Neuronal stem cell (in vitro differentiated cells): ENCODE data around the gene ABCB9.
A peak's percentile ranks its signal among the peaks of the same experiment; 100 is the strongest.

ENCODE experiments used
- DNase-seq: peaks from one replicate; pipeline ENCODE4 v3.0.0-alpha.2; 2013; ENCODE audit warnings: low spot score
- H2AFZ ChIP-seq: one replicate; pipeline ENCODE4 v1.6.1; 2013; ENCODE audit warnings: mild to moderate bottlenecking, low read length, inconsistent platforms
- H2AK5ac ChIP-seq: 2 replicates; pipeline ENCODE4 v1.6.1; 2013; ENCODE audit warnings: low read depth, mild to moderate bottlenecking, inconsistent platforms, low read length, moderate library complexity, mixed read lengths
- H2BK120ac ChIP-seq: 2 replicates; pipeline ENCODE4 v1.6.1; 2013; ENCODE audit warnings: low read depth, mild to moderate bottlenecking, inconsistent platforms, low read length, moderate library complexity, mixed read lengths
- H2BK12ac ChIP-seq: one replicate; pipeline ENCODE4 v1.6.1; 2013; ENCODE audit warnings: low read length, inconsistent platforms
- H2BK15ac ChIP-seq: 2 replicates; pipeline ENCODE4 v1.6.1; 2013; ENCODE audit warnings: mild to moderate bottlenecking, low read length, inconsistent platforms, mixed read lengths
- H2BK5ac ChIP-seq: one replicate; pipeline ENCODE4 v1.6.1; 2013; ENCODE audit warnings: inconsistent platforms, mild to moderate bottlenecking, low read length, moderate library complexity
- H3K14ac ChIP-seq: one replicate; pipeline ENCODE4 v1.6.1; 2013; ENCODE audit warnings: low read length, inconsistent platforms
- H3K18ac ChIP-seq: 2 replicates; pipeline ENCODE4 v1.6.1; 2013; ENCODE audit warnings: low read length, inconsistent platforms
- H3K23ac ChIP-seq: 2 replicates; pipeline ENCODE4 v1.6.1; 2013; ENCODE audit warnings: low read depth, mild to moderate bottlenecking, mixed read lengths, low read length, inconsistent platforms; ENCODE audit not compliant: poor library complexity
- H3K27ac ChIP-seq: replicated peaks from 3 replicates; pipeline ENCODE4 v1.5.1; 2013; ENCODE audit warnings: low read length, inconsistent platforms
- H3K27me3 ChIP-seq, 3 experiments: 2 replicates each; pipeline ENCODE4 v1.6.1; 2013; ENCODE audit warnings: low read length in 3 of 3, mild to moderate bottlenecking in 2 of 3, inconsistent platforms in 1 of 3, low read depth in 1 of 3, mixed read lengths in 1 of 3, moderate library complexity in 1 of 3; ENCODE audit not compliant: control insufficient read depth in 3 of 3, insufficient read depth in 3 of 3
- H3K36me3 ChIP-seq, 2 donors: replicated peaks in 1 of 2; 2 replicates each; pipeline ENCODE4 v1.6.1; 2013; ENCODE audit warnings: low read length in 2 of 2; ENCODE audit not compliant: control insufficient read depth in 2 of 2, insufficient read depth in 2 of 2
- H3K4ac ChIP-seq: 2 replicates; pipeline ENCODE4 v1.6.1; 2013; ENCODE audit warnings: inconsistent platforms, mild to moderate bottlenecking, low read length, moderate library complexity
- H3K4me1 ChIP-seq, 2 donors: 1 replicate in 1 of 2; 2 replicates in 1 of 2; pipeline ENCODE4 v1.6.1; 2013; ENCODE audit warnings: low read length in 2 of 2, low read depth in 1 of 2; ENCODE audit not compliant: control insufficient read depth in 2 of 2, insufficient read depth in 1 of 2
- H3K4me2 ChIP-seq: one replicate; pipeline ENCODE4 v1.6.1; 2013; ENCODE audit warnings: mild to moderate bottlenecking, low read length, inconsistent platforms; ENCODE audit not compliant: insufficient read depth, poor library complexity, severe bottlenecking
- H3K4me3 ChIP-seq, 2 donors: 2 replicates each; pipeline ENCODE4 v1.5.1; 2013; ENCODE audit warnings: low read length in 2 of 2, mild to moderate bottlenecking in 2 of 2, inconsistent platforms in 1 of 2, moderate library complexity in 1 of 2
- H3K79me1 ChIP-seq: one replicate; pipeline ENCODE4 v1.6.1; 2013; ENCODE audit warnings: low read depth, mild to moderate bottlenecking, inconsistent platforms, low read length, moderate library complexity
- H3K9ac ChIP-seq: one replicate; pipeline ENCODE4 v1.6.1; 2013; ENCODE audit warnings: mild to moderate bottlenecking, low read depth, low read length, inconsistent platforms; ENCODE audit not compliant: poor library complexity
- H3K9me3 ChIP-seq, 2 donors: replicated peaks in 1 of 2; 2 replicates each; pipeline versions ENCODE3 to v1.6.1; 2013; ENCODE audit warnings: low read length in 2 of 2, mild to moderate bottlenecking in 2 of 2, inconsistent platforms in 1 of 2, low read depth in 1 of 2, mixed read lengths in 1 of 2, moderate library complexity in 1 of 2; ENCODE audit not compliant: control insufficient read depth in 2 of 2, insufficient read depth in 1 of 2
- H4K8ac ChIP-seq: one replicate; pipeline ENCODE4 v1.6.1; 2013; ENCODE audit warnings: low read depth, mild to moderate bottlenecking, inconsistent platforms, low read length, moderate library complexity
- H4K91ac ChIP-seq: one replicate; pipeline ENCODE4 v1.6.1; 2013; ENCODE audit warnings: low read length, low read depth, mild to moderate bottlenecking, inconsistent platforms; ENCODE audit not compliant: poor library complexity
- WGBS, 2 donors: extraction: QIAGEN DNeasy Blood & Tissue Kit; methylation state at CpG; one replicate each; pipeline ENCODE4 v1.1.7; 2013; ENCODE audit warnings: missing lambda C conversion rate in 2 of 2, mixed read lengths in 1 of 2; ENCODE audit not compliant: insufficient read length in 2 of 2, insufficient replicate concordance in 1 of 2; ENCODE audit errors: extremely low coverage in 2 of 2; 5-methylcytosine and 5-hydroxymethylcytosine counted together

The ABCB9 gene

GRCh38 chr12:122948605-122949004 is 17.7 kb downstream of the ABCB9 start:
- no peak overlapping the region for H3K18ac ChIP-seq
- no peaks in the 10 kb centered on the region for H3K27me3 ChIP-seq
- no peak overlapping the region for H3K27ac ChIP-seq
- H2BK12ac ChIP-seq, result no peak overlapping the region
- H4K8ac ChIP-seq, result no peak overlapping the region
- H3K9me3 ChIP-seq, result no peaks in the 10 kb centered on the region
- no peak overlapping the region for H2BK5ac ChIP-seq
- H3K4me3 ChIP-seq, result no peak overlapping the region
- H3K9ac ChIP-seq, result no peak overlapping the region
- no peak overlapping the region for H3K4ac ChIP-seq
- H3K4me2 ChIP-seq, result no peak overlapping the region
- H3K4me1 ChIP-seq, result peaks cover 7% of the 10 kb centered on the region in 2 donors
- H2BK15ac ChIP-seq, result no peak overlapping the region
- peak overlapping the region; percentile 60 for H2AK5ac ChIP-seq
- no peak overlapping the region for H2BK120ac ChIP-seq
- no CpG with 5 or more reads among the region's 14 CpGs for WGBS, 2 donors
- DNase-seq, result no peak
- no peak overlapping the region for H2AFZ ChIP-seq
- no peak overlapping the region for H3K14ac ChIP-seq
- H3K36me3 ChIP-seq, result no peaks in the 10 kb centered on the region
- no peak overlapping the region for H3K23ac ChIP-seq
- no peak overlapping the region for H4K91ac ChIP-seq
- H3K79me1 ChIP-seq, result no peaks in the 10 kb centered on the region

- no CpG with 5 or more reads among the region's 15 CpGs for WGBS, 2 donors
- H3K4me1 ChIP-seq, result peaks cover 7% of the 10 kb centered on the region in 2 donors
- no peak overlapping the region for H3K27ac ChIP-seq
Observed at GRCh38 chr12:122947352-122947792, 18.9 kb downstream of the ABCB9 start.

GRCh38 chr12:122946690-122947341 is 19.4 kb downstream of the ABCB9 start:
- Histone ChIP-seq H3K4me2 (no peak overlapping the region), H2AK5ac (peak overlapping the region; percentile 65), H3K9me3 (no peaks in the 10 kb centered on the region), H3K4ac (no peak overlapping the region), H3K27ac (no peak overlapping the region), H3K27me3 (no peaks in the 10 kb centered on the region), H2BK120ac (no peak overlapping the region), H3K18ac (peak overlapping the region; percentile 20), H2AFZ (peak overlapping the region; percentile 67), H2BK15ac (no peak overlapping the region), H2BK12ac (no peak overlapping the region), H3K14ac (no peak overlapping the region), H3K79me1 (no peaks in the 10 kb centered on the region), H4K91ac (no peak overlapping the region), H3K4me3 (no peak overlapping the region), H3K23ac (no peak overlapping the region), H3K36me3 (no peaks in the 10 kb centered on the region), H4K8ac (no peak overlapping the region), H3K4me1 (peaks cover 7% of the 10 kb centered on the region in 2 donors), H2BK5ac (no peak overlapping the region), H3K9ac (no peak overlapping the region)
- no peak for DNase-seq
- WGBS, 2 donors, result no CpG with 5 or more reads among the region's 10 CpGs

More at GRCh38 chr12:122947352-122947792, 18.9 kb downstream of the ABCB9 start:
- Histone ChIP-seq H4K8ac (no peak overlapping the region), H3K4me2 (no peak overlapping the region), H2BK12ac (no peak overlapping the region), H2AFZ (peak overlapping the region; percentile 67), H2AK5ac (peak overlapping the region; percentile 65), H3K9me3 (no peaks in the 10 kb centered on the region), H3K18ac (peak overlapping the region; percentile 20), H3K79me1 (no peaks in the 10 kb centered on the region), H2BK5ac (no peak overlapping the region), H2BK120ac (no peak overlapping the region), H2BK15ac (no peak overlapping the region), H3K23ac (no peak overlapping the region), H3K4ac (no peak overlapping the region), H4K91ac (no peak overlapping the region), H3K36me3 (no peaks in the 10 kb centered on the region), H3K14ac (no peak overlapping the region), H3K9ac (no peak overlapping the region), H3K4me3 (no peak overlapping the region), H3K27me3 (no peaks in the 10 kb centered on the region)
- no peak for DNase-seq

GRCh38 chr12:122944605-122945592 is 21.4 kb downstream of the ABCB9 start:
- H2AFZ ChIP-seq, result no peak overlapping the region
- no peak overlapping the region for H3K23ac ChIP-seq
- H2BK15ac ChIP-seq, result no peak overlapping the region
- no peak overlapping the region for H3K9ac ChIP-seq
- no peak for DNase-seq
- H3K27ac ChIP-seq, result no peak overlapping the region
- H3K4me2 ChIP-seq, result no peak overlapping the region
- H3K9me3 ChIP-seq, result no peaks in the 10 kb centered on the region
- H3K36me3 ChIP-seq, result no peaks in the 10 kb centered on the region
- H3K4me1 ChIP-seq, result peaks cover 7% of the 10 kb centered on the region in 2 donors
- no CpG with 5 or more reads among the region's 14 CpGs for WGBS, 2 donors
- peak overlapping the region; percentile 61 for H3K18ac ChIP-seq
- H2AK5ac ChIP-seq, result peak overlapping the region; percentile 24
- no peak overlapping the region for H2BK12ac ChIP-seq
- H3K27me3 ChIP-seq, result no peaks in the 10 kb centered on the region
- no peak overlapping the region for H3K4me3 ChIP-seq
- H3K79me1 ChIP-seq, result no peaks in the 10 kb centered on the region
- H4K91ac ChIP-seq, result no peak overlapping the region
- no peak overlapping the region for H3K4ac ChIP-seq
- H2BK120ac ChIP-seq, result no peak overlapping the region
- no peak overlapping the region for H4K8ac ChIP-seq
- no peak overlapping the region for H3K14ac ChIP-seq
- H2BK5ac ChIP-seq, result peak overlapping the region; percentile 72
